H9 (cell line): ENCODE data around the gene THSD7A. TPM values are rescaled to one million over a fixed set of nuclear protein-coding genes. Genes with fewer than 3 reads are reported as not detected.

ENCODE experiments used
- DNase-seq: peaks from one replicate; pipeline ENCODE4 v3.0.0-alpha.2; 2017
- H2AFZ ChIP-seq: one replicate; pipeline ENCODE4 v1.6.1; 2013; ENCODE audit warnings: mild to moderate bottlenecking, low read length, control low read depth, moderate library complexity
- H2AK5ac ChIP-seq: 2 replicates; pipeline ENCODE4 v1.6.1; 2013; ENCODE audit warnings: low read length, control low read depth, mixed read lengths; ENCODE audit not compliant: insufficient read length
- H2BK120ac ChIP-seq: one replicate; pipeline ENCODE4 v1.6.1; 2013; ENCODE audit warnings: low read depth, mild to moderate bottlenecking, low read length, control low read depth, inconsistent platforms; ENCODE audit not compliant: poor library complexity, severe bottlenecking
- H2BK12ac ChIP-seq: 2 replicates; pipeline ENCODE4 v1.6.1; 2013; ENCODE audit warnings: low read length, control low read depth, mixed read lengths, low read depth; ENCODE audit not compliant: insufficient read length
- H2BK15ac ChIP-seq: 2 replicates; pipeline ENCODE4 v1.6.1; 2013; ENCODE audit warnings: low read depth, low read length, control low read depth
- H2BK20ac ChIP-seq: one replicate; pipeline ENCODE4 v1.6.1; 2013; ENCODE audit warnings: low read depth, mild to moderate bottlenecking, low read length, control low read depth, inconsistent platforms; ENCODE audit not compliant: poor library complexity, severe bottlenecking
- H2BK5ac ChIP-seq: 2 replicates; pipeline ENCODE4 v1.6.1; 2013; ENCODE audit warnings: low read length, control low read depth, mixed read lengths; ENCODE audit not compliant: insufficient read length
- H3K14ac ChIP-seq: 2 replicates; pipeline ENCODE4 v1.6.1; 2013; ENCODE audit warnings: low read length, control low read depth; ENCODE audit not compliant: insufficient read depth
- H3K18ac ChIP-seq: 2 replicates; pipeline ENCODE4 v1.6.1; 2013; ENCODE audit warnings: low read depth, mild to moderate bottlenecking, mixed read lengths, low read length, control low read depth; ENCODE audit not compliant: insufficient read length
- H3K23ac ChIP-seq: 2 replicates; pipeline ENCODE4 v1.6.1; 2013; ENCODE audit warnings: low read length, control low read depth, mixed read lengths, low read depth; ENCODE audit not compliant: insufficient read length
- H3K23me2 ChIP-seq: 2 replicates; pipeline ENCODE4 v1.6.1; 2013; ENCODE audit warnings: low read depth, mild to moderate bottlenecking, mixed read lengths, low read length, control low read depth; ENCODE audit not compliant: insufficient read length, poor library complexity, severe bottlenecking
- H3K27ac ChIP-seq: 2 replicates; pipeline ENCODE4 v1.5.1; 2013; ENCODE audit warnings: low read length, control low read depth, mixed read lengths, low read depth; ENCODE audit not compliant: insufficient read length
- H3K27me3 ChIP-seq: 2 replicates; pipeline ENCODE4 v1.6.1; 2013; ENCODE audit warnings: low read length, control low read depth, inconsistent platforms; ENCODE audit not compliant: insufficient read depth
- H3K4ac ChIP-seq: 2 replicates; pipeline ENCODE4 v1.6.1; 2013; ENCODE audit warnings: low read depth, mild to moderate bottlenecking, control low read depth, inconsistent platforms, low read length, moderate library complexity
- H3K4me1 ChIP-seq: 2 replicates; pipeline ENCODE4 v1.6.1; 2013; ENCODE audit warnings: low read length, control low read depth, inconsistent platforms; ENCODE audit not compliant: insufficient read depth
- H3K4me2 ChIP-seq: 2 replicates; pipeline ENCODE4 v1.6.1; 2013; ENCODE audit warnings: low read length, control low read depth, mixed read lengths; ENCODE audit not compliant: insufficient read length, insufficient read depth
- H3K56ac ChIP-seq: 2 replicates; pipeline ENCODE4 v1.6.1; 2013; ENCODE audit warnings: low read depth, mild to moderate bottlenecking, mixed read lengths, low read length, control low read depth; ENCODE audit not compliant: insufficient read length
- H3K79me1 ChIP-seq: 2 replicates; pipeline ENCODE4 v1.6.1; 2013; ENCODE audit warnings: low read depth, mild to moderate bottlenecking, moderate library complexity, low read length, control low read depth, inconsistent platforms; ENCODE audit not compliant: insufficient read depth, poor library complexity, severe bottlenecking
- H3K79me2 ChIP-seq: 2 replicates; pipeline ENCODE4 v1.6.1; 2013; ENCODE audit warnings: low read length, control low read depth, inconsistent platforms; ENCODE audit not compliant: insufficient read depth
- H3K9ac ChIP-seq: 2 replicates; pipeline ENCODE4 v1.6.1; 2013; ENCODE audit warnings: low read length, control low read depth, mixed read lengths; ENCODE audit not compliant: insufficient read length; ENCODE audit errors: extremely low read depth
- H3K9me3 ChIP-seq: one replicate; pipeline ENCODE4 v1.6.1; 2013; ENCODE audit warnings: low read depth, low read length, inconsistent platforms; ENCODE audit not compliant: control insufficient read depth
- H3T11ph ChIP-seq: one replicate; pipeline ENCODE4 v1.6.1; 2013; ENCODE audit warnings: mild to moderate bottlenecking, low read length, control low read depth, inconsistent platforms
- H4K20me1 ChIP-seq: one replicate; pipeline ENCODE4 v1.6.1; 2013; ENCODE audit not compliant: control insufficient read depth, insufficient read length, insufficient read depth
- H4K5ac ChIP-seq: 2 replicates; pipeline ENCODE4 v1.6.1; 2013; ENCODE audit warnings: low read depth, mild to moderate bottlenecking, mixed read lengths, low read length, control low read depth; ENCODE audit not compliant: insufficient read length
- H4K8ac ChIP-seq: replicated peaks from 2 replicates; pipeline ENCODE4 v1.6.1; 2013; ENCODE audit warnings: low read length, control low read depth, mixed read lengths, low read depth; ENCODE audit not compliant: insufficient read length
- H4K91ac ChIP-seq: 2 replicates; pipeline ENCODE4 v1.6.1; 2013; ENCODE audit warnings: low read depth, mild to moderate bottlenecking, moderate library complexity, mixed read lengths, low read length, control low read depth; ENCODE audit not compliant: insufficient read length
- H3K27ac Mint-ChIP-seq, 3 experiments: 2 replicates in 2 of 3; 3 replicates in 1 of 3; pipeline ENCODE4 v1.8.0; 2020 to 2021; ENCODE audit warnings: mixed read lengths in 3 of 3, mild to moderate bottlenecking in 1 of 3, moderate library complexity in 1 of 3
- H3K27me3 Mint-ChIP-seq: 2 replicates; pipeline ENCODE4 v1.8.0; 2021; ENCODE audit warnings: low read depth, mild to moderate bottlenecking, moderate library complexity, mixed read lengths
- H3K36me3 Mint-ChIP-seq, 3 experiments: 2 replicates in 2 of 3; 3 replicates in 1 of 3; pipeline ENCODE4 v1.8.0; 2020 to 2021; ENCODE audit warnings: low read depth in 3 of 3, mixed read lengths in 3 of 3; ENCODE audit not compliant: insufficient read depth in 1 of 3
- H3K4me1 Mint-ChIP-seq, 2 experiments: 2 replicates each; pipeline ENCODE4 v1.8.0; 2020; ENCODE audit warnings: mixed read lengths in 2 of 2
- H3K4me3 Mint-ChIP-seq, 2 experiments: 2 replicates in 1 of 2; 3 replicates in 1 of 2; pipeline ENCODE4 v1.8.0; 2020 to 2021; ENCODE audit warnings: mild to moderate bottlenecking in 2 of 2, mixed read lengths in 2 of 2, moderate library complexity in 1 of 2
- H3K9me3 Mint-ChIP-seq, 2 experiments: 2 replicates in 1 of 2; 3 replicates in 1 of 2; pipeline ENCODE4 v1.8.0; 2020; ENCODE audit warnings: mild to moderate bottlenecking in 2 of 2, mixed read lengths in 2 of 2, moderate library complexity in 1 of 2
- CTCF ChIP-seq: fragments of 200-600 bp; sonication (generic); conservative IDR thresholded peaks from 3 replicates; pipeline ENCODE4 v1.8.0; 2021; ENCODE audit warnings: antibody characterized with exemption, mild to moderate bottlenecking
- WGBS: extraction: QIAGEN DNeasy Blood & Tissue Kit; methylation state at CpG from one replicate; pipeline ENCODE4 v1.1.7; 2013; ENCODE audit warnings: missing lambda C conversion rate, low lambda C conversion rate, mixed read lengths; ENCODE audit not compliant: insufficient read length; ENCODE audit errors: extremely low coverage; 5-methylcytosine and 5-hydroxymethylcytosine counted together
- total RNA-seq: library from RNA; stranded (reverse); gene quantifications from 2 replicates; pipeline ENCODE4 v1.2.1, GENCODE V29; 2021

THSD7A gene
- total RNA-seq, 1 experiment from 2014 or later: 0.42 TPM

DNA sequence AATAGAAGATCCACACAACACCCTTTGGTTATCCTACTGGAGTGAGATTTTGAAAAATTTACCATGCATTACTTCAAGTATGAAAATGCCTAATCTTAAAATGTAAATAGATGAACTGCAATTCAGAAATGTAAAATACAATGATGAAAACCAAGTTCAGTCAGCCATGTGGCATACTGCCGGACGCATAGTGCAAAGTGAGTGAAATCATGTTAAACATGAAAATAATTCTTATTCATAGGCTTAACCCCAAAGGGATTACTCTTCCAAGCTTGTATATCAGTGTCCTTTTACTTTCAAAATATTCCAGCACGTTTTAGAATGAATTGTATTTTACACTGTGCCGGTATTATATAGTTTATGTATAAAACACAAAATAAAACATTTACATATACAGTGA lies 99.8 kb downstream of the THSD7A start:
- Histone ChIP-seq H2BK12ac (no peak overlapping the region), H2BK5ac (no peak overlapping the region), H2BK120ac (no peak overlapping the region), H3T11ph (no peak overlapping the region), H3K9ac (no peak overlapping the region), H2BK20ac (no peak overlapping the region), H4K91ac (no peak overlapping the region), H3K4me1 (no peaks in the 10 kb centered on the region), H3K23ac (no peak overlapping the region), H3K9me3 (no peaks in the 10 kb centered on the region), H3K4me2 (no peak overlapping the region), H3K23me2 (no peaks in the 10 kb centered on the region), H3K79me1 (no peaks in the 10 kb centered on the region), H3K27me3 (no peaks in the 10 kb centered on the region), H3K79me2 (no peaks in the 10 kb centered on the region), H3K14ac (no peak overlapping the region), H3K18ac (no peak overlapping the region), H4K20me1 (no peaks in the 10 kb centered on the region), H3K4ac (no peak overlapping the region), H2BK15ac (no peak overlapping the region), H2AK5ac (no peak overlapping the region), H4K8ac (no peak overlapping the region), H4K5ac (no peak overlapping the region), H2AFZ (no peak overlapping the region), H3K56ac (no peak overlapping the region), H3K27ac (no peak overlapping the region)
- no peaks in the 10 kb centered on the region for H3K4me1 Mint-ChIP-seq
- H3K36me3 Mint-ChIP-seq: no peaks in the 10 kb centered on the region
- TF ChIP-seq CTCF: no peak
- no CpG with 5 or more reads among the region's 4 CpGs for WGBS
- H3K27ac Mint-ChIP-seq: no peak overlapping the region
- H3K27me3 Mint-ChIP-seq: no peaks in the 10 kb centered on the region
- DNase-seq: no peak
- H3K9me3 Mint-ChIP-seq: no peaks in the 10 kb centered on the region
- no peak overlapping the region for H3K4me3 Mint-ChIP-seq
